ENCODE results near the gene VMP1.

The VMP1 gene

DNA sequence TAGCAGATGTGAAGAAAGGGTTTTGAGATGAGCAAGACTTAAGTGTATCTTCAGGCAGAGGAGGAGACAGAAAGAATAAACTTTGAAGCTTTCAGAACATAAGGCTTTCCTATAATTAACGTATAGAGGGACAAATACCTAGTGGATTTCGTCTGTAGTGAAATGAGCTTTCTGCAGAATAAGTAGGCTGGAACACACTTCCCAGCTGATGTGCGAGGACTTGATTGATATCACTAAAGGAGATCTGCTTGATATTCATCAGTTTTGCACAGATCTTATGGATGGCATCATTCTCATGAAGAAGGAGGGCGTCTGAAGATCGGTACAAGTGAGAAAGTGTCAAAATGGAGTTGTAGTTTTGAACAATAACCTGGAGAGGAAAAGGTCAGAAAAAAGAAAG lies 170.5 kb downstream of the VMP1 start:
- H3K27ac ChIP-seq, result no peak overlapping the region
- TF ChIP-seq CTCF (IDR thresholded peaks at IDR 0.05), result no peak
- no peaks in the 10 kb centered on the region for H3K27me3 ChIP-seq
- peaks cover 18 to 19% of the 10 kb centered on the region in 2 experiments for H3K4me1 ChIP-seq (ENCODE audit: control insufficient read depth in 1 of 2, insufficient read depth in 1 of 2, low read depth in 1 of 2, low read length in 1 of 2)
- peaks cover 25% of the 10 kb centered on the region for H3K36me3 ChIP-seq
- H3K4me3 ChIP-seq (ENCODE audit: low read depth in 1 of 2, low read length in 1 of 2), result no peak overlapping the region
- H3K9me3 ChIP-seq, result no peaks in the 10 kb centered on the region

GRCh38 chr17:59878624-59879023 lies 171.2 kb downstream of the VMP1 start:
- Histone ChIP-seq H3K9me3 (no peaks in the 10 kb centered on the region), H3K27ac (no peak overlapping the region), H3K36me3 (peaks cover 30% of the 10 kb centered on the region), H3K4me3 (ENCODE audit: low read depth in 1 of 2, low read length in 1 of 2) (no peak overlapping the region), H3K27me3 (no peaks in the 10 kb centered on the region), H3K4me1 (ENCODE audit: control insufficient read depth in 1 of 2, insufficient read depth in 1 of 2, low read depth in 1 of 2, low read length in 1 of 2) (peaks cover 18 to 19% of the 10 kb centered on the region in 2 experiments)
- no peak for TF ChIP-seq CTCF (IDR thresholded peaks at IDR 0.05)

- H3K4me1 ChIP-seq (ENCODE audit: control insufficient read depth in 1 of 2, insufficient read depth in 1 of 2, low read depth in 1 of 2, low read length in 1 of 2), result no peaks in the 10 kb centered on the region
- H3K27ac ChIP-seq, result no peak overlapping the region
- H3K36me3 ChIP-seq, result peaks cover 47% of the 10 kb centered on the region
- H3K9me3 ChIP-seq, result no peaks in the 10 kb centered on the region
- no peak overlapping the region for H3K4me3 ChIP-seq (ENCODE audit: low read depth in 1 of 2, low read length in 1 of 2)
- no peaks in the 10 kb centered on the region for H3K27me3 ChIP-seq
- no peak for TF ChIP-seq CTCF (IDR thresholded peaks at IDR 0.05)
These were observed 177.4 kb downstream of the VMP1 start for GRCh38 chr17:59884861-59885260.

GRCh38 chr17:59888145-59888750 lies 180.8 kb downstream of the VMP1 start:
- no peak for TF ChIP-seq CTCF (IDR thresholded peaks at IDR 0.05)
- peaks cover 35% of the 10 kb centered on the region for H3K36me3 ChIP-seq

GRCh38 chr17:59890720-59891119 lies 183.3 kb downstream of the VMP1 start:
- peaks cover 11% of the 10 kb centered on the region for H3K36me3 ChIP-seq
- H3K27me3 ChIP-seq, result no peaks in the 10 kb centered on the region
- H3K9me3 ChIP-seq, result no peaks in the 10 kb centered on the region
- H3K4me3 ChIP-seq (ENCODE audit: low read depth in 1 of 2, low read length in 1 of 2), result no peak overlapping the region
- TF ChIP-seq CTCF (IDR thresholded peaks at IDR 0.05), result no peak
- H3K27ac ChIP-seq, result no peak overlapping the region
- peaks cover 22 to 26% of the 10 kb centered on the region in 2 experiments for H3K4me1 ChIP-seq (ENCODE audit: control insufficient read depth in 1 of 2, insufficient read depth in 1 of 2, low read depth in 1 of 2, low read length in 1 of 2)

More at GRCh38 chr17:59888145-59888750, 180.8 kb downstream of the VMP1 start:
- H3K9me3 ChIP-seq, result no peaks in the 10 kb centered on the region
- H3K27me3 ChIP-seq, result no peaks in the 10 kb centered on the region
- no peak overlapping the region for H3K27ac ChIP-seq
- H3K4me3 ChIP-seq (ENCODE audit: low read depth in 1 of 2, low read length in 1 of 2), result no peak overlapping the region
- H3K4me1 ChIP-seq (ENCODE audit: control insufficient read depth in 1 of 2, insufficient read depth in 1 of 2, low read depth in 1 of 2, low read length in 1 of 2), result peaks cover 8 to 12% of the 10 kb centered on the region in 2 experiments
